ENCODE results near the gene CACNA1C. TPM values are rescaled to one million over a fixed set of nuclear protein-coding genes. Genes with fewer than 3 reads are reported as not detected.
A peak's percentile ranks its signal among the peaks of the same experiment; 100 is the strongest.

CACNA1C gene
- total RNA-seq, 6 donors from 2014 or later, result 5.2 to 45.1 (median 8.8) TPM

DNA sequence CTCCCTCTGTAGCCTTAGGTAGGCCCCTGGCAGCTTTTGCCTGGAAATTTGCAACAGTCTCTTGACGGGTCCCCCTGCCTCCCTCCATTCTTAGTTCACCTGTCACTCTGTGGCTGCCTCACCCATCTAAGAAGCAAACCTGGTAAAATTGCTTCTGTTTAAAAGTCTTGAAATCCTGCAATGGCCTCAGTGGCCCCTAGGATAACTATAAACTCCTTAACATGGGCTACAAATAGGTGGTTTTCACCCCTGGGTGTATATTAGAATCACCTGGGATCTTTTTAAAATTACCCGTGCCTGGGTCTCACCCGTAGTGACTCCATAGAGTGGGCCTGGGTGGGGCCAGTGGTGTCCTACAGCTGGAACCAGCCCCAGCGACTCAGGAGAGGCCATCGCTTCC, 332.7 kb downstream of the CACNA1C start:
- no peak for ATAC-seq (ENCODE audit: low FRiP score in 2 of 2)

DNA sequence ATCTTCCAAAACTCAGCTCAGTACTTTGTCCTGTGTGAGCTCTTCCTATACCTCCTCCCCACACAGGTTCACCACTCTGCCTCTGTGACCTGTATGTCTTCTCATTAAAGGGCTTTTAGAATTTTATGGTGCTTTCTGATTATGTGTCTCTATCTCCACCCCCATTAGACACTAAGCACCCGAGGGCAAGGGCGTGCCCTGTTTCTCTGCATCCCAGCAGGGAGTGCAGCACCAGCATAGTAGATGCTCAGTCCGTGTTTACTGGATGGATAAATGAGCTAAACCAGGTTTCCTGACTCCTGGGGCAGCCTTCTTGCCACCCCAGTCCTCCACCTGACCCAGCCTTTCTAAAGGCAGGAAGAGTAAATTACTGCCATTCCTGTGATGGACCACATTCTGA, 333.8 kb downstream of the CACNA1C start:
- H3K36me3 ChIP-seq, result no peaks in the 10 kb centered on the region
- H3K27me3 ChIP-seq, result no peaks in the 10 kb centered on the region
- ATAC-seq (ENCODE audit: low FRiP score in 2 of 2) (no peak), DNase-seq (no peak)
- peaks cover 0 to 4% (median 3%) of the 10 kb centered on the region in 4 donors for H3K4me1 ChIP-seq
- H3K9me3 ChIP-seq, result no peaks in the 10 kb centered on the region
- TF ChIP-seq POLR2AphosphoS5 (IDR thresholded peaks at IDR 0.05) (no peak), EP300 (IDR thresholded peaks at IDR 0.05) (no peak), POLR2A (IDR thresholded peaks at IDR 0.05) (no peak)
- TF ChIP-seq, protein P1, sequence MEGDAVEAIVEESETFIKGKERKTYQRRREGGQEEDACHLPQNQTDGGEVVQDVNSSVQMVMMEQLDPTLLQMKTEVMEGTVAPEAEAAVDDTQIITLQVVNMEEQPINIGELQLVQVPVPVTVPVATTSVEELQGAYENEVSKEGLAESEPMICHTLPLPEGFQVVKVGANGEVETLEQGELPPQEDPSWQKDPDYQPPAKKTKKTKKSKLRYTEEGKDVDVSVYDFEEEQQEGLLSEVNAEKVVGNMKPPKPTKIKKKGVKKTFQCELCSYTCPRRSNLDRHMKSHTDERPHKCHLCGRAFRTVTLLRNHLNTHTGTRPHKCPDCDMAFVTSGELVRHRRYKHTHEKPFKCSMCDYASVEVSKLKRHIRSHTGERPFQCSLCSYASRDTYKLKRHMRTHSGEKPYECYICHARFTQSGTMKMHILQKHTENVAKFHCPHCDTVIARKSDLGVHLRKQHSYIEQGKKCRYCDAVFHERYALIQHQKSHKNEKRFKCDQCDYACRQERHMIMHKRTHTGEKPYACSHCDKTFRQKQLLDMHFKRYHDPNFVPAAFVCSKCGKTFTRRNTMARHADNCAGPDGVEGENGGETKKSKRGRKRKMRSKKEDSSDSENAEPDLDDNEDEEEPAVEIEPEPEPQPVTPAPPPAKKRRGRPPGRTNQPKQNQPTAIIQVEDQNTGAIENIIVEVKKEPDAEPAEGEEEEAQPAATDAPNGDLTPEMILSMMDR (IDR thresholded peaks at IDR 0.05), result no peak
- 80 to 89% methylated on average over 3 of the region's 3 CpGs for WGBS, 2 donors
- H3K4me3 ChIP-seq, result no peak overlapping the region
- no peak overlapping the region for H3K27ac ChIP-seq

More for the DNA sequence above, 332.7 kb downstream of the CACNA1C start:
- H3K27ac ChIP-seq, result peak overlapping the region in 1 of 4 donors; percentile 8
- H3K9me3 ChIP-seq, result no peaks in the 10 kb centered on the region
- peaks cover 0 to 4% (median 3%) of the 10 kb centered on the region in 4 donors for H3K4me1 ChIP-seq
- no peak for DNase-seq
- H3K36me3 ChIP-seq, result no peaks in the 10 kb centered on the region
- no peak for TF ChIP-seq EP300 (IDR thresholded peaks at IDR 0.05)
- TF ChIP-seq, protein P1 (IDR thresholded peaks at IDR 0.05), result no peak
- TF ChIP-seq POLR2AphosphoS5 (IDR thresholded peaks at IDR 0.05), result no peak
- TF ChIP-seq POLR2A (IDR thresholded peaks at IDR 0.05), result no peak
- no peak overlapping the region for H3K4me3 ChIP-seq
- H3K27me3 ChIP-seq, result no peaks in the 10 kb centered on the region
- 91 to 95% methylated on average over 5 of the region's 5 CpGs for WGBS, 2 donors

DNA sequence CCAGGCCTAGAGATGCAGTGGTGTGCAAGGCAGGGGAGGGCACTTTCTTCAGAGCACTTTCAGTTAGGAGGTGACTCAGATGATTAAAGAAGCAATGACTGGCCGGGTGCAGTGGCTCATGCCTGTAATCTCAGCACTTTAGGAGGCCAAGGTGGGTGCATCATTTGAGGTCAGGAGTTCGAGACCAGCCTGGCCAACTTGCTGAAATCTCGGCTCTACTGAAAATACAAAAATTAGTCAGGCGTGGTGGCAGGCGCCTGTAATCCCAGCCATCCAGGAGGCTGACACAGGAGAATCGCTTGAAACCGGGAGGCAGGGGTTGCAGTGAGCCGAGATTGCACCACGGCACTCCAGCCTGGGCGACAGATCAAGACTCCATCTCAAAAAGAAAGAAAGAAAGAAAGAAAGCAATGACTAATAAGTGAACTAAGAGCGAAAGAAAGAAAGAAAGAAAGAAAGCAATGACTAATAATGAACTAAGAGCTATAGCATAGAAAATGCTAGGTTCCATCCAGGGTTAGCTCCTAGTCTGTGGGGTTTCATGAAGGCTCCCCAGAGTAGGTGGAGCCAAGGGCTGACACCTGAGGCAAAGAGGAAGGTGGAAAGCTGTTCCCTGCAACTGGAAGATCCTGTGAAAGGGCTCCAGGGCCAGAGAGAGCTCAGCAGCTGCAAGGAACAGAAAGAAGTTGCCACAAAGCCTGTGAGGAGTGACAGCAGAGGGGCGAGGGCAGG, 334.5 kb downstream of the CACNA1C start:
- no peak for TF ChIP-seq POLR2A (IDR thresholded peaks at IDR 0.05)
- TF ChIP-seq, protein P1 (IDR thresholded peaks at IDR 0.05), result no peak
- no peak for TF ChIP-seq EP300 (IDR thresholded peaks at IDR 0.05)
- TF ChIP-seq POLR2AphosphoS5 (IDR thresholded peaks at IDR 0.05), result no peak
- peaks cover 0 to 4% (median 3%) of the 10 kb centered on the region in 4 donors for H3K4me1 ChIP-seq
- H3K9me3 ChIP-seq, result no peaks in the 10 kb centered on the region
- 79 to 84% methylated on average over 12 of the region's 12 CpGs for WGBS, 2 donors
- no peaks in the 10 kb centered on the region for H3K36me3 ChIP-seq
- ATAC-seq (ENCODE audit: low FRiP score in 2 of 2) (no peak), DNase-seq (no peak)
- H3K4me3 ChIP-seq, result no peak overlapping the region
- no peaks in the 10 kb centered on the region for H3K27me3 ChIP-seq
- H3K27ac ChIP-seq, result no peak overlapping the region

DNA sequence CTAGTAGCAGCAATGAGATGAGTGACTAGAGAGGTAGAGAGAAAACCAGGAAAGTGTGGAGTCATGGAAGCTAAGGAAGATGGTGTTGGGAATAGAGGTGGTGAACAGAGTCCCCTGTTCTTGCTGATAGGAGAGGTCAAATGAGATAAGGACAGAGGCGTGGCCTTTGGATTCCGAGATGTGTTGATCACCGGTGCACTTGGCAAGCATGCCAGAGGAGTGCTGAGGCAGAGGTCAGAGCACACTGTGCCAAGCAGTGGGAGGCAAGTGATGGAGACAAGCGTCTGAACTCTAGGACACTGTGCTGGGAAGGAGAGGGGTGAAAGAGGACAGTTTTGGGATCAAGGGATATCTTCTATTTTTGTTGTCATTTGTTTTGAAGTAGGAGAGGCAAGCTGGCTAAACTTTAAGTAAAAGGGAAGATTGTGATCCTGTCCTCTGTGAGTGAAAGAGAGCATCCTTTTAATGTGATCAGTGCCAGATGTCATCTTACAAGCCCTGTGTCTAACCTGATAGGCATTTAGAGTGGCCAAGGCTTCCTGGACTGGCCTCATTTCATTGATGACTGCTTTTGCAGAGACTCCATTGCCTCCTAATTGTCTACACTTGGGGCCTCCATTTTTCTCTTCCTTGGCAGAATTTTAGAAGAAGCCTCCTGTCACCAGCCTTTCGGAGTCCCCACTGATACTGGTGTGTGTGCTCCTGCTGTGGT, 336.4 kb downstream of the CACNA1C start:
- no peak for DNase-seq
- TF ChIP-seq EP300 (IDR thresholded peaks at IDR 0.05) (no peak), POLR2AphosphoS5 (IDR thresholded peaks at IDR 0.05) (no peak), POLR2A (IDR thresholded peaks at IDR 0.05) (no peak)
- TF ChIP-seq, protein P1 (IDR thresholded peaks at IDR 0.05), result no peak
- Histone ChIP-seq H3K27me3 (no peaks in the 10 kb centered on the region), H3K4me3 (no peak overlapping the region), H3K27ac (no peak overlapping the region), H3K36me3 (no peaks in the 10 kb centered on the region), H3K9me3 (no peaks in the 10 kb centered on the region), H3K4me1 (no peaks in the 10 kb centered on the region)
- ATAC-seq (ENCODE audit: low FRiP score in 2 of 2), result no peak
- 75 to 76% methylated on average over 5 of the region's 5 CpGs for WGBS, 2 donors

All from upper lobe of left lung (tissue), 6 donors.